A549 treated with ZK216348 at 1 μM for 4 hours (cell line): ENCODE results near the gene GRSF1. TPM values are rescaled to one million over a fixed set of nuclear protein-coding genes. Genes with fewer than 3 reads are reported as not detected.

Source experiments
- total RNA-seq: library from RNA; stranded (reverse); fragments of 200-300 nt; extraction: Qiagen RNA extraction; gene quantifications from 5 replicates; pipeline ENCODE4 v1.2.3, GENCODE V29; 2022; ENCODE audit warnings: low read depth

The GRSF1 gene
- 73.0 to 102 TPM (median 80.1 TPM) in 5 replicates for total RNA-seq

GRCh38 chr4:70839589-70840093 is at the start of gene GRSF1:
GRSF1 (minus strand) TSS chr4:70839890; CDS start chr4:70839827, 63 bp downstream.

Other genes with a start within 250 kb of the GRSF1 start
- gene AMBN, start 247.6 kb downstream of the GRSF1 start, total RNA-seq: not detected in 5 replicates
- not detected in 5 replicates for gene ENAM, start 211.1 kb downstream of the GRSF1 start, total RNA-seq
- 0.13 to 0.70 TPM (median 0.22 TPM) in 3 of 5 replicates, not detected in the others for gene JCHAIN, start 173.4 kb downstream of the GRSF1 start, total RNA-seq
- 31.6 to 46.7 TPM (median 36.5 TPM) in 5 replicates for gene UTP3, start 151.4 kb downstream of the GRSF1 start, total RNA-seq
- 5.7 to 10.4 TPM (median 8.7 TPM) in 5 replicates for gene RUFY3, start 117.9 kb downstream of the GRSF1 start, total RNA-seq
- gene MOB1B, start 62.5 kb upstream of the GRSF1 start, total RNA-seq: 2.6 to 7.3 TPM (median 6.4 TPM) in 5 replicates
- gene DCK, start 153.8 kb upstream of the GRSF1 start, total RNA-seq: 9.5 to 23.8 TPM (median 17.1 TPM) in 5 replicates